ENCODE results near the gene ANKFN1.

ANKFN1 gene

GRCh38 chr17:56152874-56153602 is at the start of gene ANKFN1:
ANKFN1 (plus strand) TSS chr17:56153475; CDS start chr17:56212668, 59,193 bp downstream.
- no peak for DNase-seq

- DNase-seq: no peak
These were observed 44.4 kb upstream of the ANKFN1 start for GRCh38 chr17:56108811-56109284.

- DNase-seq: no peak
These were observed 43.4 kb upstream of the ANKFN1 start for GRCh38 chr17:56109836-56110235.

GRCh38 chr17:56110463-56111135 is 42.7 kb upstream of the ANKFN1 start:
- DNase-seq: no peak

- no peak for DNase-seq
These were observed 41.4 kb upstream of the ANKFN1 start for GRCh38 chr17:56111706-56112485.

GRCh38 chr17:56113486-56113885 is 39.8 kb upstream of the ANKFN1 start:
- DNase-seq: no peak

GRCh38 chr17:56114469-56114868 is 38.8 kb upstream of the ANKFN1 start:
- DNase-seq: no peak

- no peak for DNase-seq
These were observed 34.1 kb upstream of the ANKFN1 start for GRCh38 chr17:56119191-56119590.

- no peak for DNase-seq
These were observed 33.3 kb upstream of the ANKFN1 start for GRCh38 chr17:56119936-56120335.

GRCh38 chr17:56121191-56122051 is 31.9 kb upstream of the ANKFN1 start:
- no peak for DNase-seq

GRCh38 chr17:56125830-56126819 is 27.1 kb upstream of the ANKFN1 start:
- peak; percentile 5 for DNase-seq

- no peak for DNase-seq
These were observed 23.2 kb upstream of the ANKFN1 start for GRCh38 chr17:56130026-56130425.

- DNase-seq: no peak
These were observed 22.6 kb upstream of the ANKFN1 start for GRCh38 chr17:56130631-56131030.

GRCh38 chr17:56131431-56131830 is 21.8 kb upstream of the ANKFN1 start:
- DNase-seq: no peak

- DNase-seq: no peak
These were observed 17.0 kb upstream of the ANKFN1 start for GRCh38 chr17:56136301-56136700.

GRCh38 chr17:56141046-56141839 is 12.0 kb upstream of the ANKFN1 start:
- no peak for DNase-seq

- no peak for DNase-seq
These were observed 10.9 kb upstream of the ANKFN1 start for GRCh38 chr17:56142325-56142724.

- DNase-seq: no peak
These were observed 10.5 kb upstream of the ANKFN1 start for GRCh38 chr17:56142781-56143180.

GRCh38 chr17:56144223-56144622 is 9.1 kb upstream of the ANKFN1 start:
- no peak for DNase-seq

GRCh38 chr17:56146534-56146933 is 6.7 kb upstream of the ANKFN1 start:
- no peak for DNase-seq

Data from RPMI8226 (cell line).